Endothelial cell of umbilical vein (primary cell): ENCODE data around the gene CD1D. TPM values are rescaled to one million over a fixed set of nuclear protein-coding genes. Genes with fewer than 3 reads are reported as not detected.

Experiments used
- BruUV-seq: library from RNA; stranded (reverse); fragments of 400-500 nt; replicated peaks from 2 replicates; lab custom pipeline; 2021; lab: Mats Ljungman, UMichigan
- CTCF ChIA-PET: fragments of 300-600, 350-600 bp; sonication (Branson Sonifier 250); formaldehyde crosslinking; loops from one replicate; lab custom pipeline; 2021; ENCODE audit warnings: antibody characterized with exemption, inconsistent platforms; lab: Charles Lee
- POLR2A ChIA-PET: fragments of 300-600, 350-600 bp; sonication (Branson Sonifier 250); formaldehyde crosslinking; loops from one replicate; lab custom pipeline; 2021; ENCODE audit warnings: antibody characterized with exemption, inconsistent platforms; lab: Charles Lee
- DNase-seq: peaks from one replicate; pipeline ENCODE4 v3.0.0-alpha.2; 2011; ENCODE audit warnings: low read depth, low spot score
- FAIRE-seq: peaks from 2 replicates; lab custom pipeline; 2011; peaks lifted over from hg19 to GRCh38; lab: Jason Lieb, UNC
- H2AFZ ChIP-seq: 2 replicates; pipeline ENCODE4 v1.6.0; 2012; ENCODE audit warnings: low read depth, low read length, control low read depth, inconsistent platforms
- H3K27ac ChIP-seq: 2 replicates; pipeline ENCODE4 v1.5.1; 2011; ENCODE audit warnings: low read depth, mild to moderate bottlenecking, control low read depth, low read length, moderate library complexity; ENCODE audit not compliant: insufficient read depth
- H3K27me3 ChIP-seq, 2 experiments: 2 replicates each; pipeline versions ENCODE4 v1.6.0 to v1.6.1; 2011; ENCODE audit warnings: low read length in 2 of 2, mixed read lengths in 1 of 2; ENCODE audit not compliant: control insufficient read depth in 2 of 2, insufficient read depth in 2 of 2
- H3K36me3 ChIP-seq, 2 experiments: 2 replicates in 1 of 2; 3 replicates in 1 of 2; pipeline ENCODE4 v1.5.1; 2011; ENCODE audit warnings: low read length in 2 of 2, mild to moderate bottlenecking in 1 of 2, moderate library complexity in 1 of 2; ENCODE audit not compliant: control insufficient read depth in 2 of 2, insufficient read depth in 2 of 2; ENCODE audit errors: extremely low read depth in 1 of 2
- H3K4me1 ChIP-seq: 3 replicates; pipeline ENCODE4 v1.5.1; 2011; ENCODE audit warnings: mild to moderate bottlenecking, low read length; ENCODE audit not compliant: control insufficient read depth, insufficient read depth; ENCODE audit errors: extremely low read depth
- H3K4me2 ChIP-seq: 2 replicates; pipeline ENCODE4 v1.6.1; 2011; ENCODE audit warnings: low read length, control low read depth, mixed read lengths; ENCODE audit not compliant: insufficient read depth
- H3K4me3 ChIP-seq, 3 experiments: fragments of 200-600 bp in 1 of 3; sonication (generic), shearing (Covaris generic) in 1 of 3; replicated peaks in 1 of 3; 2 replicates each; pipeline ENCODE4 v1.5.1; 2011 to 2016; ENCODE audit warnings: control low read depth in 3 of 3, low read length in 3 of 3, mild to moderate bottlenecking in 2 of 3, inconsistent platforms in 1 of 3, low read depth in 1 of 3, moderate library complexity in 1 of 3; ENCODE audit not compliant: insufficient read depth in 1 of 3
- H3K79me2 ChIP-seq: 2 replicates; pipeline ENCODE4 v1.6.0; 2012; ENCODE audit warnings: low read length, inconsistent platforms; ENCODE audit not compliant: control insufficient read depth, insufficient read depth
- H3K9ac ChIP-seq: replicated peaks from 2 replicates; pipeline ENCODE3; 2011; ENCODE audit warnings: low read length, control low read depth; ENCODE audit not compliant: insufficient read depth; ENCODE audit errors: extremely low read depth
- H3K9me1 ChIP-seq: replicated peaks from 3 replicates; pipeline ENCODE4 v1.6.0; 2011; ENCODE audit warnings: mild to moderate bottlenecking, low read length; ENCODE audit not compliant: control insufficient read depth, insufficient read depth; ENCODE audit errors: extremely low read depth
- H3K9me3 ChIP-seq: replicated peaks from 2 replicates; pipeline ENCODE4 v1.5.1; 2012; ENCODE audit warnings: low read length, inconsistent platforms; ENCODE audit not compliant: control insufficient read depth, insufficient read depth
- H4K20me1 ChIP-seq: replicated peaks from 2 replicates; pipeline ENCODE3; 2011; ENCODE audit warnings: mild to moderate bottlenecking, low read length; ENCODE audit not compliant: control insufficient read depth, insufficient read depth; ENCODE audit errors: extremely low read depth
- CTCF ChIP-seq, 2 donors: IDR thresholded peaks; 1 replicate in 1 of 2; 2 replicates in 1 of 2; pipeline ENCODE4 v1.5.1; 2011; ENCODE audit warnings: low read length in 2 of 2, mild to moderate bottlenecking in 2 of 2, moderate library complexity in 2 of 2, control low read depth in 1 of 2, inconsistent platforms in 1 of 2, low read depth in 1 of 2; ENCODE audit not compliant: insufficient read depth in 1 of 2; ENCODE audit errors: extremely low read depth in 1 of 2
- EZH2 ChIP-seq: IDR thresholded peaks from 2 replicates; pipeline ENCODE4 v1.6.1; 2012; ENCODE audit warnings: borderline replicate concordance, low read depth, mild to moderate bottlenecking, moderate library complexity, low read length, inconsistent platforms; ENCODE audit not compliant: severe bottlenecking
- FOS ChIP-seq: IDR thresholded peaks from 2 replicates; pipeline ENCODE4 v1.6.1; 2011; ENCODE audit warnings: mild to moderate bottlenecking, low read length, moderate library complexity, borderline replicate concordance; ENCODE audit not compliant: insufficient read depth
- GATA2 ChIP-seq: IDR thresholded peaks from 2 replicates; pipeline ENCODE4 v1.7.0; 2011; ENCODE audit warnings: low read depth, mild to moderate bottlenecking, moderate library complexity, mixed read lengths, low read length; ENCODE audit not compliant: insufficient read length, insufficient read depth
- JUN ChIP-seq: IDR thresholded peaks from 2 replicates; pipeline ENCODE4 v1.6.1; 2011; ENCODE audit warnings: borderline replicate concordance, low read depth; ENCODE audit not compliant: insufficient read length, insufficient read depth
- MYC ChIP-seq: IDR thresholded peaks from one replicate; pipeline ENCODE4 v1.6.1; 2011; ENCODE audit warnings: mild to moderate bottlenecking, low read depth, low read length
- POLR2A ChIP-seq: IDR thresholded peaks from 2 replicates; pipeline ENCODE4 v1.6.1; 2012; ENCODE audit warnings: low read depth, mild to moderate bottlenecking, control low read depth, low read length
- POLR2AphosphoS5 ChIP-seq: IDR thresholded peaks from 2 replicates; pipeline ENCODE4 v1.6.1; 2012; ENCODE audit warnings: low read depth, mild to moderate bottlenecking, control low read depth, low read length, moderate library complexity; ENCODE audit not compliant: insufficient read depth
- dilution Hi-C: fragments of 300-500 bp; cut with MboI; formaldehyde crosslinking; loops from one replicate; pipeline ENCODE4 v1.15.0; 2019; ENCODE audit warnings: low sequenced_read_pairs; ENCODE audit not compliant: extremely low pct_ligation_motif_present
- intact Hi-C: fragments of 100-400 bp; cut with micrococcal nuclease; formaldehyde crosslinking; loops from one replicate; pipeline ENCODE4 v1.10.0; 2022
- polyA plus RNA-seq, 4 experiments: library from polyadenylated mRNA; depleted of rRNA in 3 of 4; stranded (reverse) in 3 of 4; unstranded in 1 of 4; fragments of >200 nt; gene quantifications; 2 replicates each; pipeline versions ENCODE4 v1.2.1 to v1.2.3, GENCODE V29; 2011 to 2012; ENCODE audit warnings: missing spikeins in 1 of 4
- total RNA-seq: library from RNA; stranded (reverse); gene quantifications from 2 replicates; pipeline ENCODE4 v1.2.3, GENCODE V29; 2021
- TF ChIP-seq, protein P1 (sequence below): IDR thresholded peaks from 2 replicates; pipeline ENCODE4 v1.6.1; 2011; ENCODE audit not compliant: insufficient read depth, insufficient read length

The CD1D gene
- total and polyA plus RNA-seq, 2 donors (not counting 3 experiments of a cell fraction or from before 2014, with no cell fraction given) = not detected

GRCh38 chr1:158147401-158147800 lies 33.3 kb upstream of the CD1D start:
- FAIRE-seq (no peak), DNase-seq (no peak)
- CTCF ChIA-PET = interaction anchor here (1.6 kb wide), 1 partner anchor 30 kb away, joined by 3 read pairs; no protein-coding TSS in a partner anchor
- TF ChIP-seq FOS (no peak), JUN (no peak), CTCF (IDR thresholded peaks at IDR 0.05; ENCODE audit: extremely low read depth in 1 of 2, insufficient read depth in 1 of 2, low read depth in 1 of 2, low read length in 2 of 2) (no peak), MYC (no peak), POLR2AphosphoS5 (no peak), GATA2 (no peak), EZH2 (no peak), POLR2A (no peak)
- TF ChIP-seq, protein P1, sequence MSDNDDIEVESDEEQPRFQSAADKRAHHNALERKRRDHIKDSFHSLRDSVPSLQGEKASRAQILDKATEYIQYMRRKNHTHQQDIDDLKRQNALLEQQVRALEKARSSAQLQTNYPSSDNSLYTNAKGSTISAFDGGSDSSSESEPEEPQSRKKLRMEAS = no peak
- Histone ChIP-seq H3K36me3 (no peaks in the 10 kb centered on the region), H3K9ac (no peak overlapping the region), H3K4me3 (no peak overlapping the region), H2AFZ (no peak overlapping the region), H3K79me2 (no peaks in the 10 kb centered on the region), H3K4me1 (peaks cover 14% of the 10 kb centered on the region), H3K4me2 (no peak overlapping the region), H3K27ac (no peak overlapping the region), H3K27me3 (peaks cover under 1 to 3% of the 10 kb centered on the region in 2 experiments), H4K20me1 (no peaks in the 10 kb centered on the region), H3K9me3 (no peaks in the 10 kb centered on the region), H3K9me1 (no peaks in the 10 kb centered on the region)
- POLR2A ChIA-PET = no interaction called here
- BruUV-seq = no TSS peak
- intact Hi-C loops (no loop called here), dilution Hi-C loops (no loop called here)
